ENCODE data around the gene DIMT1.

Gene DIMT1

DNA sequence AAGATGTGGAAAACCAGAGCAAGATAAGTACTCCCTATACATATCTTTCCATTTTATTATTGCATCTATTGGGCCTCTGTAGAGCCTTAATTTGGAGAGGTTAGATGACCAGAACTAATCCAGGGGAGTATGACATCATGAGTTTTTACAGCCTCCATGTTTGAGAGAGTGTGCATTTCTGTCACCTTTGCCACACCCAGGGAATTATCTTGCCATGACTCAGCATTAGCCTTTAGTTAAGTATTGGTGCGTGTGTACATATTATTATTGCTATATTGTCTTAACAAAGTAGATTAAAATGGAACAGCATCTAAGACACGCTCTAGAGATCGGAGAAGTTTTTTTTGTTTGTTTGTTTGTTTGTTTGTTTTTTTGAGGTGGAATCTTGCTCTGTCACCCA lies 27.6 kb downstream of the DIMT1 start:
- peaks cover 5% of the 10 kb centered on the region for H3K36me3 ChIP-seq (ENCODE audit: control insufficient read depth, insufficient read depth, low read length)

DNA sequence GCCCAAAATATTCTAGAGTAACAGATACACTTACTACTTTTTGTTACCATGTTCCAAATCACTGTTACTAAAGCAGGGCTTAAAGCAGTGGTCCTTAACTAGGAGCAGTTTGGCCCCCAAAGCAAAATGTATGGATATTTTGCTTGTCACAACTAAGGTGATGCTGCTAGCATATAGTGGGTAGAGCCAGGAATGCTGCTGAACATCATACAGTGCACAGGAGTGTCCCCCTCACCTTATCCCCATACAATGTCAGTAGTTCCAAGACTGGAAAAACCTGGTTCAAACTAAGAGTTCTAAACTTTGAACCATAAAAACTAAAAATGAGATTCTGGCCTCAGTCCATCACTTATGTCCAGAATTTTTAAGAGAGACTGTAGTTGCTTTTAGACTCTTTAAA lies 28.1 kb downstream of the DIMT1 start:
- TF ChIP-seq, protein P1, sequence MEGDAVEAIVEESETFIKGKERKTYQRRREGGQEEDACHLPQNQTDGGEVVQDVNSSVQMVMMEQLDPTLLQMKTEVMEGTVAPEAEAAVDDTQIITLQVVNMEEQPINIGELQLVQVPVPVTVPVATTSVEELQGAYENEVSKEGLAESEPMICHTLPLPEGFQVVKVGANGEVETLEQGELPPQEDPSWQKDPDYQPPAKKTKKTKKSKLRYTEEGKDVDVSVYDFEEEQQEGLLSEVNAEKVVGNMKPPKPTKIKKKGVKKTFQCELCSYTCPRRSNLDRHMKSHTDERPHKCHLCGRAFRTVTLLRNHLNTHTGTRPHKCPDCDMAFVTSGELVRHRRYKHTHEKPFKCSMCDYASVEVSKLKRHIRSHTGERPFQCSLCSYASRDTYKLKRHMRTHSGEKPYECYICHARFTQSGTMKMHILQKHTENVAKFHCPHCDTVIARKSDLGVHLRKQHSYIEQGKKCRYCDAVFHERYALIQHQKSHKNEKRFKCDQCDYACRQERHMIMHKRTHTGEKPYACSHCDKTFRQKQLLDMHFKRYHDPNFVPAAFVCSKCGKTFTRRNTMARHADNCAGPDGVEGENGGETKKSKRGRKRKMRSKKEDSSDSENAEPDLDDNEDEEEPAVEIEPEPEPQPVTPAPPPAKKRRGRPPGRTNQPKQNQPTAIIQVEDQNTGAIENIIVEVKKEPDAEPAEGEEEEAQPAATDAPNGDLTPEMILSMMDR (IDR thresholded peaks at IDR 0.05; ENCODE audit: insufficient read depth, low read length, poor library complexity, severe bottlenecking), result no peak
- no peak for DNase-seq (ENCODE audit: extremely low read depth, insufficient read length)
- H3K36me3 ChIP-seq (ENCODE audit: control insufficient read depth, insufficient read depth, low read length), result peaks cover 5% of the 10 kb centered on the region
- no peak overlapping the region for H3K4me3 ChIP-seq (replicated peaks; ENCODE audit: low read depth, low read length)
- no peaks in the 10 kb centered on the region for H3K27me3 ChIP-seq (replicated peaks; ENCODE audit: control insufficient read depth, insufficient read depth, low read length)

More for the DNA sequence above, 27.6 kb downstream of the DIMT1 start:
- Histone ChIP-seq H3K27me3 (replicated peaks; ENCODE audit: control insufficient read depth, insufficient read depth, low read length) (no peaks in the 10 kb centered on the region), H3K4me3 (replicated peaks; ENCODE audit: low read depth, low read length) (no peak overlapping the region)
- no peak for DNase-seq (ENCODE audit: extremely low read depth, insufficient read length)
- TF ChIP-seq, protein P1 (IDR thresholded peaks at IDR 0.05; ENCODE audit: insufficient read depth, low read length, poor library complexity, severe bottlenecking), result no peak

DNA sequence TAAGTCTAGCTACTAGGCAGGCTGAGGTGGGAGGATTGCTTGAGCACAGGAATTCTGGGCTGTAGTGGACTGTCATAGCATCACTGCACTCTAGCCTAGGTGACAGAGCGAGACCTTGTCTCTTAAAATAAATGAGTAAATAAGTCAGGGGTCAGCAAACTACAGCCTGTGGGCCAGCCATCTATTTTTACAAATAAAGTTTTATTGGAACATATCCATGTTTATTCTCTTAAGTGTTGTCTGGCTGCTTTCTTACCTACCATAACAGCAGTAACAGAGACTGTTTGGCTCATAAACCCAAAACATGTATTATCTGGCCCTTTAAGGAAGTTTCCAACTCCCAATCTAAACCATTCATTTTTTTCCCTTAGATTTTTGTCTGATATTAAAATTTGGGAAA lies 29.6 kb downstream of the DIMT1 start:
- Histone ChIP-seq H3K36me3 (ENCODE audit: control insufficient read depth, insufficient read depth, low read length) (peaks cover 7% of the 10 kb centered on the region), H3K27me3 (replicated peaks; ENCODE audit: control insufficient read depth, insufficient read depth, low read length) (no peaks in the 10 kb centered on the region), H3K4me3 (replicated peaks; ENCODE audit: low read depth, low read length) (no peak overlapping the region)
- TF ChIP-seq, protein P1 (IDR thresholded peaks at IDR 0.05; ENCODE audit: insufficient read depth, low read length, poor library complexity, severe bottlenecking), result no peak
- no peak for DNase-seq (ENCODE audit: extremely low read depth, insufficient read length)

DNA sequence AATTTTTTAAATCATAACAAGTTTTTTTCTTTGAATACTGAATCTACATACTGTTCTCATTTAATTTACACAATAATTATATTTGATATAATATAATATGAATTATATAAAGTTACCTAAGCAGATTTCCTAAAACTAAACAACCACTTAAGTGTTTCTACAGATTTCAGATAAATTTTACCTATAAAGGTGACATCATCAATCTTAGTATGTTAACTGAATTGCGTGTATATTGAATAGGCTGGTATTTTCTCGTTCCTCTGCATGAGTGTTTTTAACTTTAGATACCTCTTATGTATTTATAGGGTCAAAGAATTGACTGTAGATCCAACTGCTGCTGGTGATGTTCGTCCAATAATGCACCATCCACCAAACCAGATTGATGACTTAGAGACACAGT lies 30.3 kb downstream of the DIMT1 start:
- peaks cover 5% of the 10 kb centered on the region for H3K36me3 ChIP-seq (ENCODE audit: control insufficient read depth, insufficient read depth, low read length)
- no peaks in the 10 kb centered on the region for H3K27me3 ChIP-seq (replicated peaks; ENCODE audit: control insufficient read depth, insufficient read depth, low read length)
- no peak overlapping the region for H3K4me3 ChIP-seq (replicated peaks; ENCODE audit: low read depth, low read length)
- TF ChIP-seq, protein P1 (IDR thresholded peaks at IDR 0.05; ENCODE audit: insufficient read depth, low read length, poor library complexity, severe bottlenecking), result no peak
- DNase-seq (ENCODE audit: extremely low read depth, insufficient read length), result no peak

DNA sequence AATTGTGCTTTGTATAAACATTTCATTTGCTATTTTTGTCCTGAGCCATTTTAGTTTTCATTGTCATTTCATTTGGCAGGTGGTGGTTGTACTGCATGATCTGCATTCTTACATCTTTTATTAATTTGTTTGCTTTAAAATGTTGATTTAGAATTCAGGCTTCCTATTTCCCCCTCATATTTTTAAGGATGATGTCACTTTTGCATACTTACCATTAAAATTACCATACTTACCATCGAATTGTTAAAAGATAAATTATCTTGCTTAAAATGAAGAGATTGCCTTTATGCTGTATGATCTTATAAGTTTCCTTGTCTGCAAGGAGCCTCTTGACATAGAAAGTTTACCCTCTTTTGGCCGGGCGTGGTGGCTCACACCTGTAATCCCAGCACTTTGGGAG lies 31.1 kb downstream of the DIMT1 start:
- peaks cover 5% of the 10 kb centered on the region for H3K36me3 ChIP-seq (ENCODE audit: control insufficient read depth, insufficient read depth, low read length)
- H3K27me3 ChIP-seq (replicated peaks; ENCODE audit: control insufficient read depth, insufficient read depth, low read length), result no peaks in the 10 kb centered on the region
- H3K4me3 ChIP-seq (replicated peaks; ENCODE audit: low read depth, low read length), result no peak overlapping the region
- TF ChIP-seq, protein P1 (IDR thresholded peaks at IDR 0.05; ENCODE audit: insufficient read depth, low read length, poor library complexity, severe bottlenecking), result no peak
- DNase-seq (ENCODE audit: extremely low read depth, insufficient read length), result no peak

DNA sequence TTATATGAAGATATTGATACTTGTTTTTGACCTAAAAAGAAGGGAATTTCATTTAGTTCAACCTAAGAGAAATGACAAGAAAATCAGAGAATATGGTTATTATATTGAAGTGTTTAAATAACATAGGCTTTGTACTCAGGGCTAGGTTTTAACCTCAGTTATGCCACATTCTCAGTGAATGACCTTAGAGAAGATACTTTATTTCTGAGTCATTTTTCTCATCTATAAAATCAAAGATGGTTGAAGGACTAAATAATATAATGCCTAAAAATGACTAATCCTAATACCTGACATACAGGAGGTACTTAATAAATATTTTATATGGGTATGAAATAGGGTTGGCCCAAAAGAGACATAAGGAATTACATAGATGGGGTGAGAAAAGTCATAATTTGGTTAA lies 32.3 kb downstream of the DIMT1 start:
- no peak overlapping the region for H3K4me3 ChIP-seq (replicated peaks; ENCODE audit: low read depth, low read length)
- DNase-seq (ENCODE audit: extremely low read depth, insufficient read length), result no peak
- peaks cover 5% of the 10 kb centered on the region for H3K36me3 ChIP-seq (ENCODE audit: control insufficient read depth, insufficient read depth, low read length)
- TF ChIP-seq, protein P1 (IDR thresholded peaks at IDR 0.05; ENCODE audit: insufficient read depth, low read length, poor library complexity, severe bottlenecking), result no peak
- H3K27me3 ChIP-seq (replicated peaks; ENCODE audit: control insufficient read depth, insufficient read depth, low read length), result no peaks in the 10 kb centered on the region

All from GM06990 (cell line).